ENCODE measurements around the gene PARP3.
"Not testable (repeated sequence)": the region's sequence is repeated elsewhere in the genome, so short reads cannot be mapped to it uniquely, and the experiment has no call there.

Gene PARP3

DNA sequence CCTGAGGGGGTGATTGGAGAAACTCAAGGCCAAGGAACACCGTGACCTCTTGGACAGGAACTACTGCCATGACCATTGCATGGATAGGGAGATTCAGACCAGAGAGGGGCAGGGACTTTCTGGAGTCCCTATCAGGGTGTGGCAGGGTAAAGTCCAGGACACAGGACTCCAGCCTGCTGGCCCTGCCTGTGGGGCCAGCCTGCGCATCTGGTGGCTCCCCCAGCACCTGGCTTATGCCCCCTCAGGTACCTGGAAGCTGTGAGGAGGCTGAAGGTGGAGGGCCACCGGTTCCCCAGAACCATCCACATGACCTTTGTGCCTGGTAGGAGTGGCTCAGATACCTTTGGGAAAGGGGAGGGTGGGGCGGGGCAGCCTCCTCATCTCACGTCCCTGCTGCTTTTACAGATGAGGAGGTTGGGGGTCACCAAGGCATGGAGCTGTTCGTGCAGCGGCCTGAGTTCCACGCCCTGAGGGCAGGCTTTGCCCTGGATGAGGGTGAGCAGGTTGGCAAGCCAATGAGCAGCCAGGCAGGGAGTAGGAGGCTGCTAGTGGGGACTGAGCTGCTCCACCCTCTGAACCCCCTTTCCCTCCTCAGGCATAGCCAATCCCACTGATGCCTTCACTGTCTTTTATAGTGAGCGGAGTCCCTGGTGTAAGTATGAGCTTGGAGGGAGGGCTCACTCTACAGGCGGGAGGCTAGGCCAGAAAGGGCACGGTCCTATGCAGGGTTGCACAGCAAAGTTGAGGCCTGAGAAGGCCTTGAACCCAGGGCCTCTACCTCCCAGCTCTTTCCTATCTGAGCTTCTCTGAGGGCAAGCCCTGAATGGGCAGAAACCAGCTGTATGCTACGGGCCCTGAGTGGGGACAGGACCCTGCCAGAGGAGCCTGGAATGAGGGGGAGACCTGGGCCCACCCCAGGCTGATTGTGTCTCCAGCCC is 44.1 kb downstream of the PARP3 start:
- no peak for DNase-seq

DNA sequence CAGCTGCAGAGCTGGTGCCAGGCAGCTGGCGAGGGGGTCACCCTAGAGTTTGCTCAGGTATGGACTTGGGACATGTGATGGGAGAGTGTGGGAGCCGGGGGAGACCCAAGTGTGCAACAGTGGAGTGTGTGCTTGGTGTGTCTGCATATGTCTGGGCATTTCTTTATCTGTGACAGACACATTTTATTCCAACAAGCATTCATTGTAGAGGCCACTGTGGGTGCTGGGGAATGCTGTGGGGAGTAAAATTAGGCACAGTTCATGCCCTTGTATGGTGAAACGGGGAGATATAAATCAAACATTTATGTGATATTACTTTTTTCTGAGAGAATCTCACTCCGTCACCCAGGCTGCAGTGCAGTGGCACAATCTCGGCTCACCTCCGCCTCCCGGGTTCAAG is 45.4 kb downstream of the PARP3 start:
- no peak for DNase-seq

DNA sequence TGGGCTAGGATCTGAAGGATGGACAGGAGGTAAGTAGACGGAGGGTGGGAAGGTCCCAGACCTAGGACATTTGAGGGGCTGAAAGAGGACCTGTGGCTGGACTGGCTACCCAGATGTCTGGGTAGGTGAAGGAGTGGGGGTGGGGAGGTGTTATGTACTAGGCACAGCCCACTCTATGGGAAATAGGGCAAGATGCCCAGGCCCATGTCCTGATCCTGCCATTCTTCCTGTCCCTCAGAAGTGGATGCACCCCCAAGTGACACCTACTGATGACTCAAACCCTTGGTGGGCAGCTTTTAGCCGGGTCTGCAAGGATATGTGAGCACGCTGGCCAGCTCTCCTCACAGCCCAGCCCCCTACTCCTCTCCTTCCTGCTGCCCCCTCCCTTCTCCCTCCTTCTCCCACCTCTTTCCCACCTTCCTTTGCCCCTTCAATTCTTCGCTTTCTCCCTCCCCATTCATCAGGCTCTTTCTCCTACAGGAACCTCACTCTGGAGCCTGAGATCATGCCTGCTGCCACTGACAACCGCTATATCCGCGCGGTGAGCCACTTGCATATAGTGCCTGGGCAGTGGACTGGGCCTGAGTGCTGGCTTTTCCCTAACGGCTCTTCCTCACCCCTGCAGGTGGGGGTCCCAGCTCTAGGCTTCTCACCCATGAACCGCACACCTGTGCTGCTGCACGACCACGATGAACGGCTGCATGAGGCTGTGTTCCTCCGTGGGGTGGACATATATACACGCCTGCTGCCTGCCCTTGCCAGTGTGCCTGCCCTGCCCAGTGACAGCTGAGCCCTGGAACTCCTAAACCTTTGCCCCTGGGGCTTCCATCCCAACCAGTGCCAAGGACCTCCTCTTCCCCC is 46.4 kb downstream of the PARP3 start:
- no peak for DNase-seq

DNA sequence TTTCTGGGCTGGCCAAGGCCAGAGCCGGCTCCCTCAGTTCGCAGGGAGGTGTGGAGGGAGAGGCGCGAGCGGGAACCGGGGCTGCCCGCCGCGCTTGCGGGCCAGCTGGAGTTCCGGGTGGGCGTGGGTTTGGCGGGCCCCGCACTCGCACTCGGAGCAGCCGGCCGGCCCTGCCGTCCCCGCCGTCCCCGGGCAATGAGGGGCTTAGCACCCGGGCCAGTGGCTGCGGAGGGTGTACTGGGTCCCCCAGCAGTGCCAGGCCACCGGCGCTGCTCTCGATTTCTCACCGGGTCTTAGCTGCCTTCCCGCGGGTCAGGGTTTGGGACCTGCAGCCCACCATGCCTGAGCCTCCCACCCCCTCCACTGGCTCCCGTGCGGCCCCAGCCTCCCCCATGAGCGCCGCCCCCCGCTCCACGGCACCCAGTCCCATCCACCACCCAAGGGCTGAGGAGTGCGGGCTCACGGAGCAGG is 48.4 kb downstream of the PARP3 start:
- not testable (repeated sequence) for DNase-seq

DNA sequence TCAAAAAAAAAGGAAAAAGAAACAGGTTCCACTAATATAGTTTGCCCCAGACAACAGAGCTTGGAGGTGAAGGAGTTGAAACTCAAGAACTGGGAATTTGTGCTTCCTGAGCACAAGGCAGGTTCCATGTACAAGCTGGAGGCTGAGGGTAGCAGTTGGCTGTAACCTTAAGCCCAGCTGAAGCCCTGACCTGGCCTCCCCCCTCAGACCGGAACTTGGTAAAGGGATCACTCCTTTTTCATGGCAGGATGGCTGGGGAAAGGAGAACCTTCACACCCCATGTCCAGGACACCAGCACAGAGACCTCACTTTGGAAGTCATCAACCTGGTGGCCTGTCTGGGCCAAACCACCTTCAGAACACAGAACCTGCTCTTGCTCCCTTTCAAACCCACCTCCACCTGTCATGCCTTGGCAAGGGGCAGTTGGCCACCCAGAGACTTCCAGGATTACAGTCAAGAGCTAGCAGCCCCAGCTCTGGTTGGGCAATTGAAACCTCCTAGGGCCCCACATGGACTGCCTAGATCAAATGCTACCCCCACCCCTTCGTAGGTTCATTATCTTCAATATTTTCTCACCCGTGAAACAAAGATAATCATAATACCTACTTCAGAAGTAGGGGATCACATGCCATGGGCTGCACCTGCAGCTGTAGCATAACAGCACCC is 50.0 kb downstream of the PARP3 start:
- no peak for DNase-seq

DNA sequence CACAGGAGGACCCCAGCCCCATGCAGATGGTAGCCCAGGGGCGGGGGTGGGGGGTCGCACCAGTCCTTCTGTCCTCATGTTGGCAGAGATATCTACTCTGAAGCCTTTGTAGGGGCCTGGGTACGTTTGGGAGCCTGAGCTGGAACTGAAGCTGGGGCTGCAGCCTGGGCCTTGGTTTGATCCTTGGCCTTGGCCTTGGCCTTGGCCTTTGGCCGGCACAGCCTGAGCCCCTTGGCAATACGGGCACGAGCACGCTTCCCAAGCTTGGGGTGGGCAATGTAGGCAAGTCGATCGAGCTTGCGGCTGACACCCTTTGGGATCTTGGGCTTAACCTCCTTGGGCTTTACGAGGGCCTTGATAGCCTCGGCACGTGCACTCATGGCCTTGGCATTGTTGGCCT is 51.5 kb downstream of the PARP3 start:
- DNase-seq, result not testable (repeated sequence)

DNA sequence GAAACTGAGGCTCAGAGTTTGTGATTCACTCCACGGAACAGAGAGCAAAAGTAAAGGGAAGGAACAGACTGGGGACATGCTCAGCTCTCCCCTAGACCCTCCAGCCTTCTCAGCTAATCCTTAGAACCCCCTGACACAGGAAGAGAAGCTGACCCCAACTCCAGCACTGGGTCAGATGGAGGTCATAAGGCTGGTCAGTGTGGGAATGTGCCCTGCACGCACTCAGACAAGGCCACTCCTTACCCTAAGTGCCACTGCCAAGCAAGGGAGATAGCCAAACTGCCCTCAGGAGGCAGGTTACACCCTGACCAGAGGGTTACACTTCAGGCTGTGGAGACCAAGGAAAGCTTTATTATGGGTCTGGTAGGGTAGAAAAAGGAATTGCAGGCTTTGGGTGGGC is 52.4 kb downstream of the PARP3 start:
- no peak for DNase-seq

DNA sequence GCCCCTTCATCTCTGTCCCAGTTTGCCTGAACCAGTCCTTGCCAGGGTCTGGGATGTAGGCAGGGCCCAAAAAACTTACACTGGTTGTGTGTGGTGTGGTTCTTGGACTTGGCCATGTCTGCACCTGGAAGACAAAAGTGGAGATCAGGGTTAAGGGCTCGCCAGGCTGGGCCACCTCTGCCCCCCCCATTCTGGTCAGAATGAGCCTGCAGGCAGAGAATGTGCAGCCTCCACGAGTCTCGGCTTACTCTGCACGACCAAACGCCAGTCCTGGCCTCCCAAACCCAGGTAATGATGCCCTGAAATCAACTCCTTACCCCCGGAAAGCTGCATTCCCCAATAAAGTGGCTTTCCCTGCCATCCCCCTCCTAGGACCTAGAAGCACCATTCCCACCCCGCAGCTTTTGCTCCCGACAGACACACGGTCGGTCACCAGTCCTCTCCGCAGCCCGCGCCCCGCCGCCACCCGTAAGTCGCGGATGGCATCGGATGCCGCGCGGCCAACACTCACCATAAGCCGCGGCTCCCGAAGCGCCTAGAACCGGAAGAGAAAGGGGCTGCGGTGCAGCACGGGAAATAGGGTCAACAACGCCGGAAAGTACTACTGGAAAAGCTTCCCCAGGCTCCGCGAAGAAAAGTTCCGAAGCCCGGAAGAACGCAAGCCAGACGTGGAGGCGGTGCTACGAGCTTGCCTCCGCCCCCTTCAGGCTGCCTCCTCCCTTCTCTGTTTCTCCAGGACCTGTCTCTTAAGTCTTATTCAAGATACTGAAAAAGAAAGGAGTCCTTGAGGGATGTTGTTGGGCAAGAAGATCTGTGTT is 53.4 kb downstream of the PARP3 start, which contains the start of gene RPL29:
RPL29 (minus strand) TSS at position 550 of the 818 bp plus-strand sequence; CDS start at position 116, 434 bp downstream.
- peak; percentile 92 for DNase-seq

DNA sequence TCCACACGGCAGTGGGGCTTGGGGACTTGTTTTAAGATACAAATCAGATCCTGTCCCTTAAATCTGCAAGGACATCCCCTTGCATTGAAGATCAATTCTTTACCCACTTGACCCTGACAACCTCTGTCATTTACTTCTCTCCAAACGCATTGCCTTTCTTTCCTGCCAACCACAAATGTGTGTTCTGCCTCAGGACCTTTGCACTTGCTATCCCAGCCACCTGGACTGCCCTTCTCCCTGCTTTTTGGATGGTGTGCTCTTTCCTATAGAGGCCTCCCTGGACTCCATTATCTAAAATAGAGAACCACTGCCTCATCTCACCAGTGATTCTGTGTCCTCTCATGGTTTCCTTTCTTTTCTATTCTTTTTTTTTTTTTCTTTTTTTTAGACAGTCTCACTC is 55.0 kb downstream of the PARP3 start:
- no peak for DNase-seq

DNA sequence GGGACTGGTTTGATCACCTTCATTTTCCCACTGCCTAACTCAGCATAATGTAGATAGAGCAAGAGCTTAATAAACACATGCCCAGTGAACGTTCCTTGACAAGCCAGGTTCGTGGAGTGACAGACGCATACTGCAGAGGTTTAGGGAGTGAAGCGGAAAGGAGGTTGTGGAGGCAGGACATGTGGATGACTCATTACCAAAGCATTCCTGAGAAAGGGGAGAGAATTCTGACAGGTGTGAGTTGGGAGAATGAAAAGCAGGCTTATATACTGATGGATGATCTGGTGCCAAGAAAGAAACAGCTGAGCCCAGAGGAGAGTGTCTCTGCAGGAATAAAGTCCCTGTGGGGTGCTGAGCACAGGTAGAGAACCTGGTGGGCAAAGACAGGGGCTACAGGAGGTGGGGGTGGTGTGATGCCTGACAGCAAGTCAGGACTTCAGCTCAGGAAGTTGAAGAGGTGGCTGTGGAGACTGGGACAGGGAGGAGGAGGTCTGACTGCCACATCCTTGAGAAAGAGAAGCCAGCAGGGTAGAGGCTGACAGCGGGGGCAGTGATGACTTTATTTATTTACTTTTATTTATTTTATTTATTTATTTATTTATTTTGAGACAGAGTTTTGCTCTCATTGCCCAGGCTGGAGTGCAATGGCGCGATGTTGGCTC is 55.9 kb downstream of the PARP3 start:
- no peak for DNase-seq
